KBM-7 (cell line): ENCODE measurements around the gene TMEM120A.

ENCODE experiments used
- DNase-seq: peaks from one replicate; pipeline ENCODE4 v3.0.0-alpha.2; 2015
- in situ Hi-C: fragments of 300-500 bp; cut with MboI; formaldehyde crosslinking; loops from 2 replicates; pipeline ENCODE4 v1.14.3; 2020; ENCODE audit warnings: low sequenced_read_pairs, low pct_unique_long_range_greater_than_20kb, mixed read lengths

Gene TMEM120A

DNA sequence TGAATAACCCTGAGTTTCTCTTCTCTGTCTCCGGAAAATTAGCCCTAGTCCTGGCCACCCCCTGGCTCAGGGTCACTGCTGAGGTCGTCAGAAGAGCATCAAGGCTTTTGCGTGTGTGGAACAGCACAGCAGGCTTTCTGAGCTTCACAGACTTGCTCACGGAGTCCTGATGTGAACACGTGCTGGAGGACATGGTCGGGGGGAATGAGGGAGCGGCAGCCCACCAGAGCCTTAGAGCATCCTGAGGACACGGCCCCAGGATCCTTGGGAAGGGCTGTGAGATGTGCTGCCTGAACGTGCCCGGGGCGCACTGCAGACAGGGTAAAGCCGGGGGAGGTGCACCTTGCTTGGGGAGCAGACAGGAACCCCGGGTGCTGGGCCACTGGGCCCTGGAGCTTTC lies 28.8 kb downstream of the TMEM120A start:
- in situ Hi-C loops: no loop called here

DNA sequence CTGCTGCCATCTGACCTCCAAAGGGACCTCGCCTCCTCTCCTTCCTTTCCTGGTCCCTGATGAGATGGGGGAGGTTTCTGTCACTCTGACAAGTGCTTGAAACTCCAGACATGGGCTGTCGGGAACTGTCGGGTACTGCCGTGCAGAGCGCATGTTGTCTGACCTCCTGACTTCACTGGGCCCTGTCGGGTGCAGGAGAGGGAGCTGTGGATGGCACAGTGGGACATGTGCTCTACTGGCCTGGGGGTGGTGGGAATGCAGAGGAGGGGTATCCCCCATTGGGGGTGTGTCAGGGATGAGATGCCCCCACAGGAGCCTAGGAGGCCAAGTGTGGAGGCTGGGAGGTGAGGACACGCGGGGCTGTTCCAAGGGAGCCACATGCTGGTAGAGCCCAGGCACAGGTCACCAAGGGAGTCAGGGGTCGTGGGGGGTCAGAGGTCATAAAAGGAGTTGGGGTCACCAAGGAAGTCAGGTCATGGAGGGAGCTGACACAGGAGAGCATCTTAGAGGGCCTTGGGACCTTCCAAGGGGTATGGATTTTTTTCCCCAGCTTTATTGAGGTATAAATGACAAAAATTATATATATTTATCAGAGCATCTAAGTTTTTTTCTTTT lies 30.9 kb downstream of the TMEM120A start:
- in situ Hi-C loops: no loop called here
- DNase-seq: no peak

More for the DNA sequence above, 28.8 kb downstream of the TMEM120A start:
- DNase-seq: no peak

DNA sequence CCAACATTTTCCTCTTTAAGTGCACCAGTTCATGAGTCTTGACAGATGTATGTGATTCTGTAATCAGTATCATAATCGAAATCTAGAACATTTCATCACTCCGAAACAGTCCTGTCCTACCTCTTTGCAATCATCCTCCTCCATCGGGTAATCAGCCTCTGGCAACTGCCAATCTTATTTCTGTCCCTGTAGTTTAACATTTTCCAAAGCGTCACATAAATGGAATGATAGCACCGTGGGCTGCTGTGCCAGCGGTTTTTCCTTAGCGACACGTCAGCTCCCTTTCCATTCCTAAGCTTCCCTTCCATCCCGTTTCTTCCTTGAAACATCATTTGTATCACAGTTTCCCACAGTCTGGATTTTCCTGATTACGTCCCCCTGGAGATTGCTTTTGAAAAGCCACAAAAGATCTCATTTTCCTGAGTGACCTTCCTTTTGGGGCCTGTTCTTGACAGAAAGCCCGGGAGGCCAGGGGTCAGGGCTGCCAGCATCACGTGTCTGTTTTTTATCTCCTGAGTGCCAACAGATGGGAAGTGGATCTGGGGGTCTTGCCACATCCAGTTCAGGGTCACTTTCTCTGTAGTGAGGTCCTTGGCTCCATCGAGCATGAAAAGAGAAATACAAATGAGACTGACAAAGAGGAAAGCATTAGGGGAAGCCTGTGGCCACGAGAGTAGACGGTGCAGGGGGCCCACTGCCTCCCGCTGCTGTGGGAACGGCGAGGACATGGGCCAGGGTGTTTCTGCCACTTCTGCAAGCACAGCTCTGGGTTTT lies 31.6 kb downstream of the TMEM120A start:
- no peak for DNase-seq
- in situ Hi-C loops: no loop called here

DNA sequence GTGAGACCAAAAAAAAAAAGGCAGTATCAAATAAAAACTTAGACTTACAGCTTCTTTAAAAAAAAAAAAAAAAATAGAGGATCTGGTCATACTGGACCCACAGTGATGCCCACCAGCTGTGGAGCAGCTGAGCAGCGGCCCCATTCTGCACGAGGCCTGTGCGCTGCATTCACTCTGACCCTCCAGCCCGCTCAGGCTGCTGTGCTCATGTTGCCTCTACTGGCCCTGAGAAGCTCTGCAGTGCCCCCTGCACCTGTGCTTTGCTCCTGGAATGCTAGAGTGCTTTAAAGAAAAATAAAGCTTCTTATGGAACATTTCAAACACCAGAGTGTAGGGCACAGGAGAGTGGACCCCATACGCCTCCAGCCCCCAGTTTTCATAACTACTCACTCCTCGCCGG lies 33.2 kb downstream of the TMEM120A start:
- no peak for DNase-seq
- in situ Hi-C loops: no loop called here

DNA sequence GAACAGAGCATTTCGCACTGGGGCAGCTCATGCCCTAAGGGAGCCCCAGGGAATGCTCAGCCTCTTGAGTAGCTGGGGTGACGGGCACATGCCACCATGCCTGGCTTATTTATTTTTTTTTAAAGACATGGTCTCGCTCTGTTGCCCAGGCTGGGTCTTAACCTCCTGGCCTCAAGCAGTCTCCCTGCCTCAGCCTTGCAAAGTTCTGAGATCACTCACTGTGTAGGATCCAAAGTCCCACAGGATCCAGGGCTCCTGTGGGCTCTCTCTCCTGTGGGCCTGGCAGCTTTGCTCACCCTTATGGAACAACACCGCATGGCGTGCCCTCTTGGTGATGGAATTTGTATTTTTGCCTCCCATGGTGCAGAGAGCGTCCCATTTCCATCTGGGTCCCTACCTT lies 34.0 kb downstream of the TMEM120A start:
- DNase-seq: no peak
- in situ Hi-C loops: no loop called here

DNA sequence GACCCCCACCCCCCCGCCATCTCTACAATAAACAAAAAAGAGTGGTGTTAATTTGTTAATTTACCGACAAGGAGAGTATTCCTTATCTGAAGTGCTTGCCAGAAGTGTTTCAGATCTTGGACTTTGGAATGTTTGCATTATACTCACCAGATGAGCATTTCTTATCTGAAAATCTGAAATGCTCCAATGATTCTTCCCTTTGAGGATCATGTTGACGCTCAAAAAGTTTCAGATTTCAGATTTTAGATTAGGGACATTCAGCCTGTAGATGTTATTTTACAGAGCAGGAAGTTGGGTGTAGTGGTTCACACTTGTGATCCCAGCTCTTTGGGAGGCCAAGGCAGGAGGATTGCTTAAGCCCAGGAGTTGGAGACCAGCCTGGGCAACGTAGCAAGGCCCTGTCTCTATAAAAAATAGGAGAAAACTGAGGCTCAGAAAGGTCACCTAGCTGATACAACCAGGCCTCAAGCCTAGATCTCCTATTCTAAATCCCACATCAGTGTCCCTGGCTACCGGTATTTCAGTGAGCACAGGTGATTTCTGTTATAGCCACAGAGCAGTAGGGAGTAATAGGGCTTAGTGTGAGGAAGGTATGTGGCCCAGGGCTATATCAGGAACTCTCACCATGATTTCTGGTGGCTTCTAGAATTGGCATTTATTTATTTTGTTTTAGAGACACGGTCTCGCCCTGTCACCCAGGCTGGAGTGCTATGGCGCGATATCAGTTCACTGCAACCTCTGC lies 35.4 kb downstream of the TMEM120A start:
- in situ Hi-C loops: no loop called here
- DNase-seq: no peak

DNA sequence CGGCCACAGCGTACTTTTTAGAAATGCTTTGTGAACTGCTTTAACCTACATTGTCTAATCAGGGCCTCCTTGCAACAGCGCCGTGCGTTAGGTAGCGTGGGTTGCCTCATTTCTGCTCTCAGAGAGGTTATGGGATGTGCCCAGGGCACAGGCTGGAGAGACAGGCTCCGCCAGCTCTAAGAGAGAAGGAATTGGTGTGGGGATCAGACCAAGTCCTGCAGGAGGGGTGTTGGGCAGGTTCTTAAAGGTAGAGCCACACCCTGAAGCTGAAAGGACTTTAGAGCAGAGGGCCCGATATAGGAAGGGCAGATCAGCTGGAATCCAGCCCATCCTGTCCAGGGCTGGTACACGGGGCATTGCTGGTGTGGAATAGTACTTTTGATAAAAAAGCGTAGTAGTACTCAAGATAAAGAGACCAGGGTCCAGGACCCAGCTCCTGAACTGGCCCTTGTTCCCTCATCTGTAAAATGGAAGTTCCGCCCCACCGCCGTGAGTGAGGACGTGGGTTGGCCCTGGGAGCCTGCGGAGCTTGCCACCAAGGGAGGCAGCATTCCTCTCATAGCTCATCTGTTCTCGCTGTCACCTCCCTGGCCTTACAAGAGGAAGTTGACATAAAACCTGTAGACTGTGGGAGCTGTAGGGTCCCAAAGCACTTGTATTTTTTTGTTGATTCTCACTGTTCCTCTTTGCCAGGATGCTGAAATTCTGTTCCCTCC lies 37.2 kb downstream of the TMEM120A start:
- peak; percentile 29 for DNase-seq
- in situ Hi-C loops: no loop called here

DNA sequence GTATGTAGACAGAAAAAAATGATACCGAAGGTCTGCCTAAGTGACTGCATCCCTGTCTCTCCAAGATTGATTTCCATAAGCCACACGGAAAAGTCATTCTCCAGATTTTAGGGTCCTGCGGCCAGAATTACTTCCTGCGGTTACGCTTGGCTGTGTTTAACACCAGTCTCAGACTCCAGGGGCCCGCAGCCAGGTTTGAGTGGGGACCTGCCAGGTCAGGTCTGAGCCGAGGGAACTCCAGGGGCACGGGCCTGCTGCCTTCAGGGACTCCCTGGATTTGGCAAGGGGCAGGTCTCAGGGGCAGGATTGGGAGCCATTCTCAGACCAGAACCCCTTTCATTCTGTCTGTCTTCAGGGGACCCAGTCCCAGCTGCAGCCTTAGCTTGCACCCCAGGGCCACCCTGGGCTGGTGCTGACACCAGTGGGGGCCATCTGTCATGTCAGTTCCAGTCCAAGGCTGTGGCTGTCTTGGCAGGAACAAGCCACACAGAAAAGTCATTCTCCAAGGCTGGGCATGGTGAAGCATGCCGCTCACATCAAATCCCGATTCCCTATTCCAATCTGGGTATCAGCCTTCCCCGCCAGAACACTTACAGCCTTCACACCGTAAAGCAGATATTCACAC lies 39.0 kb downstream of the TMEM120A start:
- no peak for DNase-seq
- in situ Hi-C loops: no loop called here

DNA sequence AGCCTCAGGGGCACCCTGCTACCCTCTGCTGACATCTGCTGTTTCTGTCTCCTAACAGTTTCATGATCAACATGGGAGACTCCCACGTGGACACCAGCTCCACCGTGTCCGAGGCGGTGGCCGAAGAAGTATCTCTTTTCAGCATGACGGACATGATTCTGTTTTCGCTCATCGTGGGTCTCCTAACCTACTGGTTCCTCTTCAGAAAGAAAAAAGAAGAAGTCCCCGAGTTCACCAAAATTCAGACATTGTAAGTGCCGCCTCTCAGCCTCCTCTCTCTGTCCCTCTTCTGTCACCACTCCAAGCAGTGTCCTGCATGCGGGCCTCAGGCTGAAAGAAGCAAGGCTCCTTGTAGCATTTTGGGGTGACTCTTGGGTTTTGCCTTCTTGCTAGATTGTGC lies 40.5 kb downstream of the TMEM120A start:
- in situ Hi-C loops: no loop called here
- no peak for DNase-seq

DNA sequence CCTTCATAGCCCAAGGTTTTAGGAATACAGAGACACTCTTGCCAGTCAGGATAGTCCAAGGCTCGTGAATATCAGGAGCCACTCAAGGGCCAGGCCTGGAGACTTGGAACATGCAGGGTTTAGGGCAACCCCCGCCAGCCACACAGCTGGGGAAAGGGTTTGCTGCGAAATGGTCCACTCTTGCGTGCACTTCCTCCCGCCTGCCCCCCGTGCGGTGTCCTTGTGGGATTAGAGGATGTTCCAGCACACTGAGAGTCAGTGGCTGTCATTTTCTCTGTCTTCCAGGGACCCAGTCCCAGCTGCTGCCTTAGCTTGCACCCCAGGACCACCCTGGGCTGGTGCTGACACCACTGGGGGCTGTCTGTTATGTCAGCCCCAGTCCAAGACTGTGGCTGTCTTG lies 41.0 kb downstream of the TMEM120A start:
- in situ Hi-C loops: no loop called here
- no peak for DNase-seq

DNA sequence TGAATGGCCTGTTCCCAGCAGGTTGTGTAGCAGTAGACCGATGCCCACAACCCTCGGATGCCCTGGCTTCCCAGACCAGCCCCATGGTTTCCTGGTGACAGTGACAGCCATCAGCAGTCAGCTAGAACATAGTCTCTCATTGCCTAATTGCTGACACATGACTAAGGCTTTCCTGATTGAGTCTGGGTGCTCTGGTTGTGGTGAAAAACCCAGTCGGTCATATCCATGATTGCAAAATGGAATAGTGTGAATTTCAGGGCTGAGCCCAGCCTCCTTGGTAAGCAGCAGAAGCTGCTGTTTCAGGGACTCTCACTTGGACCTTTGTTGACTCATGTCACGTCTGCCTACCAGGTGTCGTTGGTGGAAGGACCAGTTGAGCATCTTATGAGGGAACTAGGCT lies 42.9 kb downstream of the TMEM120A start:
- DNase-seq: peak; percentile 20
- in situ Hi-C loops: no loop called here

DNA sequence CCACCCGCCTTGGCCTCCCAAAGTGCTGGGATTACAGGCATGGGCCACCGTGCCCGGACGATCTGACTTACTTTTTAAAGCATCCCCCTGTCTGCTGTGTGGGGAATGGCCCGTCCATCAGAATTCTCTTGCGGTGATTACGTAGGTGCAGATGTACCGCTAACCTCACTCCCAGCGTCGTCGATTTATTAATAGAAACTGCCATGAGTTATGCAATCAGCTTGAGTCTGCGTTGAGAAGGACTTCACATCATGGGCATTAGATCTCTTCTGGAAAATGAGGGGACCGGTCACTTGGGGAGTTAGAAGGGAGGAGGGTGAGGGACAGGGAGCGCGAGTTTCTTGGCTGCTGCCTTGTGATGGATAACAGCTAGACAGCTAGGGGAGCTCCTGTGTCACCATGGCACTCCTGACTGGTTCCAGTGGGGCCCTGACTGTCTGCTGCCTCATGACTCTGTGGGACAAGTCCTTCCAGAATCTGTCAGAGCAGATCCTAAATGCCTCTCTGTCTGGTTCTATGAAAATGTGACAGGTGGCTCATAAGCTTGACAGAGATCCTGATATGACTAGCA lies 44.2 kb downstream of the TMEM120A start:
- DNase-seq: no peak
- in situ Hi-C loops: no loop called here

DNA sequence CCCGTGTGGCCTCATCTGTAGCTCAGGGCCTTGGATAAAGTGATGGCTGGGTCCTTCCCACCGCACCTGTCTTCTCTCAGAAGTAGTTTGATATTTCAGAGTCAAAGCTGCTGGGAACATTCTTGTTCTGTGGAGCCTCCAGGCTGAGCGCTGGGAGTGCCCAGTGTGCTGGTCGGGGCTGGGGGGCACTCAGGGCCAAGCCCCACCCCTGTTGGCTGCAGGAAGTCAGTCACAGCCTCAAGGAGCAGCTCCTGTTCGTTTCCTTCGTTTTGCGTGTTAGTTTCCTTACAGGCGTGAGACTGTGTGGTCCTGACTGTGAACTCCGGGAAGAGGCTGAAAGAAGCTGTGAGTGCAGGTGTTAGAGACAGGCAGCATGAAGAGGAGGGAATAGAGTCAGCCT lies 46.2 kb downstream of the TMEM120A start:
- no peak for DNase-seq
- in situ Hi-C loops: no loop called here

DNA sequence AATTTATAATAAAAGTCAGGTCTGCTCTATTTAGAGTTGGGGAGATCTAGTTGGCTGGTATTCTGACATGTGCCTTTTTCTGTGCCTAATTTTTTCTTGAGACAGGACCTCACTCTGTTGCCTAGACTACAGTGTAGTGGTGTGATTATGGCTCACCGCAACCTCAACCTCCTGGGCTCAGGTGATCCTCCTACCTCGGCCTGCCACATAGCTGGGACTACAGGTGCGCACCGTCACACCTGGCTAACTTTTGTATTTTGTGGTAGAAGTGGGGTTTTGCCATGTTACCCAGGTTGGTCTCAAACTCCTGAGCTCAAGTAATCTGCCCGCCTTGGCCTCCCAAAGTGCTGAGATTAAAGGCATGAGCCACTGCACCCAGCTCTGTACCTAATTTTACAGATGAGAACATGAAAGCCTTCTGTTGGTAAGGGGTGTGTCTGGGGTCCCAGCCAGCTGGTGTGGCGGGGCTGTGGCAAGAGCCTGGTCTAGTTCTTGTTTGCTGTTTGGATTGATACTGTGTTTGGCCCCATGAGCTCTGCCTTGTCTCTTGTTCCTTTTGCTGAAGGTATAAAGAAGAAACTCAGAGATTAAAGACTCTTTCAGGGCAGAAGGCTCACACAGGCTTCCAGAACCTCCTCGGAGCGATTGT lies 48.1 kb downstream of the TMEM120A start:
- in situ Hi-C loops: no loop called here

DNA sequence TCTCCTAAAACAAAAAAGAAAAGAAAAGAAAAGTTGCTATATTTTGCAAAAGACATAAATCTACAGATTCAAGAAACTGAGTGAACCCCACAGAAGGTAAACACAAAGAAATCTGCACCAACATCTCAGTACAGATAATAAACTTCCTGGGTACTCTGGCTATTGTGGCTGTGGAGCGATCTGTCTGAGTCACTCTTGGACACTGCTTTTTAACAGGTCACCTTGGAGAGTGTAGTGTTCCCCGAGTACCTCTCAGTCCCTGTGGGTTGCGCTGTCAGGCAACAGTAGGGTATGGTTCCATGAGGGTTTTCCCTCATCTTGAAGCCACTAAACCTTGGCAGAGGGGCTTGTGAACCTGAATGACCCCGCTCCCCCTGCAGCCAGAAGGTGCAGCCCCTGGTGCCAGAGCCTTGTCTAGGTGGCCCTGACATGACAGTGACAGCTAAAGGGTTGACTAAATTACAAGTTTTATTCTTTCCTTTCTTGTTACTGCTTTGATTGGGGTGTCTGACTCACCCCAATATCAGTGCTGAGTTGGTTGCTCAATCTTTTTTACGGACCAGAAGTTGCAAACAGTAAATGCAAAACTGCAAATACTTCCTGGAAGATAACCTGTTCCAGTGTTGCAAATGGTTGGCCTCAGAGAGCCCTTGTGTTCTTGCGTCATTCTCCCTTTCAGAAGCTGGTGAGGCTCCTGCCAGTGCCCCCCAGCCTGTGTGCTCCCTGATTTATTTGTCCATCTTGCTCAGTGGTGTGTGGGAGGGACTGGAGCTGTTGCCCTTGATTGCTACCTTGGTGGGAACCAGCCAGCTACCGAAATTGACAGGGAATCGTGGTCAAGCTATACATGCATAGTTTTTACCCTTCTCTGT lies 48.9 kb downstream of the TMEM120A start:
- no peak for DNase-seq

More for the DNA sequence above, 48.1 kb downstream of the TMEM120A start:
- no peak for DNase-seq

DNA sequence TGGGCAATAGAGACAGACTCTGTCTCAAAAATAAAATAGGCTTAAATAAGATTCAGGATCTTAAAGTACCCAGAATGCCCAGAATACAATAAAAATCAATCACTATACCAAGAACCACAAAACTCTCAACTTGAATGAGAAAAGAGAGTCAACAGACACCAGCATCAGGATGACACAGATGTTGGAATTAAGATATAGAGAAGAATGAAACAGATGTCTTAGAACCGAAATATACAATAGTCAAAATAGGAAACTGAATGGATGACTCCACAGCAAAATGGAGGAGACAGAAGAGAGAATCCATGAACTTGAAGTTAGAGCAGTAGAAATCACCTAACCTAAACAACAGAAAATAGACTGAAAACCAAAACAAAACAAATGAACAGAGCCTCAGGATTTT lies 49.9 kb downstream of the TMEM120A start:
- no peak for DNase-seq
- in situ Hi-C loops: no loop called here

More for the DNA sequence above, 48.9 kb downstream of the TMEM120A start:
- in situ Hi-C loops: no loop called here

DNA sequence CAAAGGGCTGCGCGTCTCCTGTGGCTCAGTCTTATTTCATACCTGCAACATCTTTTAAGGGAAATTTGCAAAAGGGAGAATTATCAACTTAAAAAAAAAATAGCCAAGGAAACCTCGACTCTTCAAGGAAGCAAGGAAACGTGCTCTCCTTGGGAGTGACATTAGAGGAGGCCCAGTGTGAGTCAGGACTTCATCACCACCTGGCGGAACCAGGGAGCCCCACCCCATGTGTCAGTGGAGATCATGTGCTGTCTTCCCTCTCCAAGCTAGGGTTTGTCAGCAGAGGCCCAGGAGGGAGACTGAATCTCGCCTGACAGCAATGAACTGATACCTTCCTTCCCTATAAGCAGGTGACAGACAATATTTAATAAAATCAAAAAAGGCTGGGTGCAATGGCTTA lies 50.5 kb downstream of the TMEM120A start:
- no peak for DNase-seq
- in situ Hi-C loops: no loop called here

DNA sequence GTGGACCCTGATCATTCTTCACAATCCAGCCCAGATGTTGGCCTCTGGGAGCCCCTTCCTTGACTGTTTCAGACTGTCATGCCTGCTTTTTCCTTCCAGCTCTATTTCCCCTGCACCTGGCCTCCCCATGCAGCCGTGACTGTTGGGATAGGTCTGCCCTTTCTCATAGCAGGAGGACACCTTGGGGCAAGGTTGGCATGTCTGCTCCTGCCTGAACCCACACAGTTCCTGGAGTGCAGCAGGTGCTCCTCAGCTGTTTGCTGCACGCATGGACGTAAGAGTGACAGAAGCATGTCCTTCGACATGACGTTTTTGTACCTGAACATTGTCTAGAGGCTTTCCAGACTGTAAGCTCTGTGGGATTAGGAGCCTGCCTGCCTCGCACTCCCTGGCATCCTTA lies 55.5 kb downstream of the TMEM120A start:
- in situ Hi-C loops: no loop called here
- DNase-seq: no peak
